ENCODE data around the gene USP26.
"Not testable (repeated sequence)": the region's sequence is repeated elsewhere in the genome, so short reads cannot be mapped to it uniquely, and the experiment has no call there.

Gene USP26

DNA sequence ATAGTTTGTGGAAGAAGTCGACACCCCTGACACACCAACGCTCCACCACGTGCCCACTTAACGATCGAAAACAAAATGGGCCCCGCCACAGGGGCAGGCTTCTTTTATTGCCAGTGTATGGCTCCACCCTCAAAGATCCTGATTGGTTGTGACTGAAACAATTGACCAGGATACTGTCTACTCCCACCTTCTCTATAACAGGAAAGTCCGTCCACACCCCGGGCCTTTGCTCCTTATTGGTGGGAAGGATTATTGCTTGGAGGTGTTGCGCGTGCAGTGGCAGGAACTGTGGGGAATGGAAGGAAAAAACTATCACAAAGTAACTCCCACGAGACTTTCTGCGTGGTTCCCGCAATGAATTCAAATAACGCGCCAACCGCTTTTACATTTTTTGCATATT lies at the start of gene USP26:
Gene USP26, minus strand, starts transcription at position 79 of the 400 bp plus-strand sequence. CDS start 68,889 bp downstream, outside the sequence.
- DNase-seq (ENCODE audit: low read depth), result no peak

- DNase-seq (ENCODE audit: low read depth), result no peak
Observed at GRCh38 chrX:133134282-133134681, 37.4 kb upstream of the USP26 start.

DNA sequence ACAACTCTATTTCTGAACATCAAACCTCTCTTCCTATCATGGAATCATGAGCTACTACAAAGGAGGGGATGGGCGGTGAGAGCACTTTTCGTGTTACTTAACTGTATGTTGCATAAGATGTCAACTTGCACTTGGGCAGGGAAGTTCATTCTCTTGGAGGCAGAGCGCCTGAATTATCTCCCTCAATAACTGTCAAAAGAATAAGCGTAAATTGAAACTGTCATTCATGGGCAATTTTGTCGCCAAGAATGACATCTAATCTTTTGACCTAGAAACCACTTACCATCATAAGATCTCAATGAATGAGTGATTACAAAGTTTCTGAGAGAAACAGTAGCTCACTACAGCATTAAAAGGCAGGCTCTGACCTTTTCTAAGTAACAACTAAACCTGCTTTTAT lies 23.5 kb upstream of the USP26 start:
- no peak for DNase-seq (ENCODE audit: low read depth)

- DNase-seq (ENCODE audit: low read depth), result no peak
Observed at GRCh38 chrX:133094098-133094731, 2.7 kb downstream of the USP26 start.

- no peak for DNase-seq (ENCODE audit: low read depth)
Observed at GRCh38 chrX:133090236-133090809, 6.6 kb downstream of the USP26 start.

GRCh38 chrX:133089411-133089810 lies 7.5 kb downstream of the USP26 start:
- no peak for DNase-seq (ENCODE audit: low read depth)

GRCh38 chrX:133085785-133086184 lies 11.1 kb downstream of the USP26 start:
- no peak for DNase-seq (ENCODE audit: low read depth)

DNA sequence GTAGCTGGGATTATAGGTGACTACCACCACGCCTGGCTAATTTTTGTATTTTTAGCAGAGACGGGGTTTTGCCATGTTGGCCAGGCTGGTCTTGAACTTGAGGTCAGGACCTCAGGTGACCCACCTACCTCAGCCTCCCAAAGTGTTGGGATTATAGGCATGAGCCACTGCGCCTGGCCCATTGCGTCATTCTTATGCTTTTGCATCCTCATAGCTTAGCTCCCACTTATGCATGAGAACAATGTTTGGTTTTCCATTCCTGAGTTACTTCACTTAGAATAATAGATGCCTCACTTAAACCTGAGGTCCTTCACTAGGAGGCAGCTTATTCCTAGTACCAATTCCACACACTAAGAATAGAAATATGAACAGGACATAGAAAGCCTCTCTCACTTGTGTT lies 11.9 kb downstream of the USP26 start:
- DNase-seq (ENCODE audit: low read depth), result not testable (repeated sequence)

GRCh38 chrX:133083899-133084298 lies 13.0 kb downstream of the USP26 start:
- no peak for DNase-seq (ENCODE audit: low read depth)

- no peak for DNase-seq (ENCODE audit: low read depth)
Observed at GRCh38 chrX:133081990-133082389, 14.9 kb downstream of the USP26 start.

- not testable (repeated sequence) for DNase-seq (ENCODE audit: low read depth)
Observed at GRCh38 chrX:133077856-133078255, 19.1 kb downstream of the USP26 start.

GRCh38 chrX:133072566-133072965 lies 24.3 kb downstream of the USP26 start:
- DNase-seq (ENCODE audit: low read depth), result no peak

DNA sequence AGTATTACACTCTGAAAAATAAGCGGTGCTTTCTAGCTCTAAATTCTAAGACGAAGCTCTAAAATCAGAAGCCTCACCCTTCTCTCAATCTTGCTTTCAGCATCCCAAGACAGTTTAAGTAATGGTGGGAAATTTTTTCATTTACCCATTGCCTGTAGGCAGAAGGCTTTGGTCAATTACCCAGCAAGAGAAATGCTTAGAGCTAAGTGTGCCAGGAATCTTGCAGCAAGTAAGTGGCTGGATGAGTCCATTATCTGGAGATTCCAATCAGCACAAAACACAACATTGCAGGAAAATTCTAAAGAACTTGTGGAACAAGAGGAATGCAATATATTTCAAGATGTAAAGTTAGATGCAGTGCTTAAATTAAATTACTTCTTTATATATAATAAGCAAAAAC lies 28.4 kb downstream of the USP26 start:
- DNase-seq (ENCODE audit: low read depth), result no peak

DNA sequence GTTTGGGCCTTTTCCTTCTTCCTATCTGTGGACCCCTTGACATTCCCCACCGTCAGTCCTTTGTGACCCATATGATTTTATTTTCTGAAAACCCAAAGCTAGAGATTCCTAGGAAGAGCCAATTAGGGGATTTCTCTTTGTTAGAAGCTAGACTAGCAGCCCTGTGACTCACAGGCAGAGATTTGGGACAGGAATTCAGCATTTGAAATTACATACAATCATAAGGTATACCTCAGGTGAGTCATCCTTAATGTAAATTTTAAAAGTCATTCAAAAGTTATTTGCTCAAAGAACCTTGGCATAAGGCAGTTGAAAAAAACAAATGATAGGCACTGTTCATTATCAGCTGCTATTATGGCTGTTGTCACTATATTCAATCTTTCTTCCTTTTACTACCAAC lies 40.6 kb downstream of the USP26 start:
- DNase-seq (ENCODE audit: low read depth), result no peak

DNA sequence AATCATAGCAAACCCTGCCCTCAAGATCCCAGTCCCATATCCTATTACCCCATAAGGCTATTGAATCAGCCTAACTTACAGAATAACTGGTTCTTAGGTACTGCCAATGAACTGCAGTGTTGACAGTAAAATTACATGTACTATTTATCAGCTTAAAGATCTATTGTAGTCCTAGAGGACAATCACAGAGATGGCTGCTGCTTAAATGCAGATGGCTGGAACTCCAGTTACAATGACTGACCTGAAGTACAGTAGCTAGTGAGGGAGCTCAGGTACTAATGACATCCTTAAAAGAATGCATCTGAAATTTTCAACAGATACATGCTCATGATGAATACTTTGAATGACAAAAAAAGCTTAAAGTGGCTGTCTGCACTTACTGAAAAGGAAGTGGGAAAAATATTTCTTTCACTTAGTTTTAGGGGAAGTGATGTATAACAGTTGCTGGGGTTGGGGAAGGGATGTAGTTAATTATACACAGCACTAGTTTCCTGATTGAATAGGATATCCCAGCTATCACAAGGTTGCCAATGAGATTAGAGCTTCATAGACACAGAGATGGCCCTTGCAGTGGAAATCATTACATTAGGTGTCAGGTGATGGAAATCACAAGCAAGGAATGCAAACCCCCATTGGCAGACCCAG lies 42.0 kb downstream of the USP26 start:
- DNase-seq (ENCODE audit: low read depth), result no peak

DNA sequence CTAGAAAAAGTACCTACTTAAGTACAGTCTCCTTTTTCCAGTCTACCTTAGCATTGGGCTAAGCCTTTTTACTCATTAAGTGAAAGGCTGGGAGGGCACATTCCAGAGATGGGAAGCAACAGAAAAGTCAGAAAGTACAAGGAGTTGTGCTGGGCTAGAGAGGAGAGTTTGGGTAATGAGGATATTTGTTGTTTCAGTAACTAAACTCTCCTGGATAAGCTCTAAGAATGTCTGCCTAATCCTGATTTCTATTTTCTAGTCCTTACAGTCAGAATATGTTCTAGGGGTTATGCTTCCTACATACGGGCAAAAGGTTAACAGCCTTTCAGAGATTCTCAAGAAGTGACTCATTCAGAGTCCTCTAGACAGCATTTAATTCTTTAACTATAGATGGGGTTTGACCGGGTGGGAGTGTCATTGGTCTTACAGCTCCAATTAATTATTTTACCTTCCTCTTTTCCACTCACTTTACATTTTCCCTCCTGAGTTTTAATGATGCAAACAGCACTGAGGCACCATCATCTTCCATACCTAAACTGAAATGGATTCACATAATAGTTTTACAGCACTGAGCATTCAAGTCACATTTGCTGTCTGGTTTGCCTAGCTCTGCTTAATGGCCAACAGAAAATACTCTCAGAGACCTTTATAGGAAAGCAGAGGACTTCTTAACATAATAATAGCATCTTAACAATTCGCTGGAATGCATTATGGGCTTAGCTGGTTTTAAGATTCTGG lies 42.9 kb downstream of the USP26 start:
- DNase-seq (ENCODE audit: low read depth), result no peak

GRCh38 chrX:133048751-133049150 lies 48.2 kb downstream of the USP26 start:
- DNase-seq (ENCODE audit: low read depth), result no peak

GRCh38 chrX:133046601-133047000 lies 50.3 kb downstream of the USP26 start:
- no peak for DNase-seq (ENCODE audit: low read depth)

DNA sequence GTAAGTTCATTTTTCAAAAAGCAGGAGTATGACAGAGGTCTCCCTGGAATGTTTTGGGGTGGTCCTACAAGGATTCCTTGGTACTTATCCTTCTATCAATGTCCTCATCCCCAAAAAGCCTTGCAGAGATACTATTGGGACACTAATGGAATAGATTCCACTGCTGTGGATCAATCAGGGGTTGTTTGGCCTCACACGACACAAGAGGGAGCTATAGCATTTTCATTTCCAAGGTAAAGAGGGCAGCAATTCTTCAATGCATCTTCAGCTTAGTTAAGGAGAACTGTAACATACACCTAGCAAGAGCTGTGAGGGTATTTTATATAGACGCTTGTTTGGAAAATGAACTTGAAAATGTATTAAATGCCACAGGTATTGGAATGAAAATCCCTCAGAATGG lies 50.9 kb downstream of the USP26 start:
- no peak for DNase-seq (ENCODE audit: low read depth)

- DNase-seq (ENCODE audit: low read depth), result not testable (repeated sequence)
Observed at GRCh38 chrX:133044145-133044786, 52.6 kb downstream of the USP26 start.

DNA sequence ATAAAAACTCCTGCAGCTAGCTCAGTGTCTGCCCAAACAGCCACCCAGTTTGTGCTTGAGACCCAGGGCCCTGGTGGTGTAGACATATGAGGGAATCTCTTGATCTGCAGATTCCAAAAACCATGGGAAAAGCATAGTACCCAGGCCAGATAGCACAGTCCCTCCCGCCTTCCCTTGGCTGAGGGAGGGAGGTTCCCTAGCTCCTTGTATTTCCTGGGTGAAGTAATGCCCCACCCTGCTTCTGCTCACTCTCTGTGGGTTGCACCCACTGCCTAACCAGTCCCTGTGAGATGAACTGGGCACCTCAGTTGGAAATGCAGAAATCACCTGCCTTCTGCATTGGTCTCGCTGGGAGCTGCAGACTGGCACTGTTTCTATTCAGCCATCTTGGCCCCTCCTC lies 54.6 kb downstream of the USP26 start:
- no peak for DNase-seq (ENCODE audit: low read depth)

DNA sequence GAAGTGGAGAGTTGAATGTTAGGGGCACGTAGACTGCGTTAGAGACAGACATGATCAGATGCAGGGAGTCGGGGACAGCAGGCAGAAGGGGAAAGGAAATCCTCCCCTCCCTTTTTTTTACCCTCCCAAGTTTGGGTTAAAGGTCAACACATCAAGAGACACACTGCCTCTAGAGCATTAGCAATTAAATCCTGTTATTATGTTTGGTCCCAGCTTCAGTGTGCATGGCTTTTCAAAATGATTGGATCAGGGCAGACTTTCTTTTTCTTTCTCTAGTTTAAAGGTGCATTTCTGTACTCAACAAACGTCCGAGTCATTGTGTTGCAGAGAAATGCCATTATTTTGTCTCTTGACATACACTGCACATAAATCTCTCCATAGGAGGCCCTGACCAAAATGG lies 63.9 kb downstream of the USP26 start:
- no peak for DNase-seq (ENCODE audit: low read depth)

All from GM04504 (cell line).